PFSK-1 (cell line): Measurements from ENCODE around the gene HEG1.

Experiments used
- FOXP2 ChIP-seq: optimal IDR thresholded peaks from 2 replicates; pipeline ENCODE3; 2011; ENCODE audit warnings: borderline replicate concordance, control low read depth, inconsistent platforms; ENCODE audit not compliant: insufficient read depth; ENCODE audit errors: extremely low read length, extremely low read depth
- POLR2AphosphoS5 ChIP-seq: IDR thresholded peaks from 2 replicates; pipeline ENCODE4 v1.6.1; 2012; ENCODE audit warnings: low read depth, mild to moderate bottlenecking, control low read depth, low read length, moderate library complexity
- TAF1 ChIP-seq: IDR thresholded peaks from 2 replicates; pipeline ENCODE4 v1.6.1; 2012; ENCODE audit warnings: low read length, control low read depth, borderline replicate concordance; ENCODE audit not compliant: insufficient read depth
- TF ChIP-seq, protein P1 (sequence below), 2 experiments: IDR thresholded peaks; 2 replicates each; pipeline versions ENCODE4 v1.6.1 to v1.8.0; 2011 to 2012; ENCODE audit warnings: low read depth in 2 of 2, low read length in 2 of 2, control low read depth in 1 of 2, inconsistent platforms in 1 of 2, mild to moderate bottlenecking in 1 of 2, moderate library complexity in 1 of 2; ENCODE audit not compliant: insufficient read depth in 1 of 2

DNA sequence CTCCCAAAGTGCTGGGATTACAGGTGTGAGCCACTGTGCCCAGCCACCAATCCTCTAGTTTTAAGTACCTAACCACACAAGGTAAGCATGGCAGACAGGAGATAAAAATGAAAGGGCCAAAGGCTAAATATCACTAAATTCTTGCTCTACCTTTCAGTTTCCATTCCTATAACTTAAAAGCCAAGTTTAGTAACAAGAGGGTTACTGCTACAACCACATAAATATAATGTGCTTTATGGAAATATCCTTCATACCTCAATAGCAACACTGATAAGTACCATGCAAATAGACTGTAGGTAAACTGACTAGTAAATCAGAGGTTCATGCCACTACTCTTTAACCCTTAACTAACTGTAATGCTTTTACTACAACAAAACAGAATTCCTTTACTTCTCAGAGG, 82.5 kb downstream of the HEG1 start:
- TF ChIP-seq TAF1 (no peak), FOXP2 (no peak), POLR2AphosphoS5 (no peak)
- TF ChIP-seq, protein P1, sequence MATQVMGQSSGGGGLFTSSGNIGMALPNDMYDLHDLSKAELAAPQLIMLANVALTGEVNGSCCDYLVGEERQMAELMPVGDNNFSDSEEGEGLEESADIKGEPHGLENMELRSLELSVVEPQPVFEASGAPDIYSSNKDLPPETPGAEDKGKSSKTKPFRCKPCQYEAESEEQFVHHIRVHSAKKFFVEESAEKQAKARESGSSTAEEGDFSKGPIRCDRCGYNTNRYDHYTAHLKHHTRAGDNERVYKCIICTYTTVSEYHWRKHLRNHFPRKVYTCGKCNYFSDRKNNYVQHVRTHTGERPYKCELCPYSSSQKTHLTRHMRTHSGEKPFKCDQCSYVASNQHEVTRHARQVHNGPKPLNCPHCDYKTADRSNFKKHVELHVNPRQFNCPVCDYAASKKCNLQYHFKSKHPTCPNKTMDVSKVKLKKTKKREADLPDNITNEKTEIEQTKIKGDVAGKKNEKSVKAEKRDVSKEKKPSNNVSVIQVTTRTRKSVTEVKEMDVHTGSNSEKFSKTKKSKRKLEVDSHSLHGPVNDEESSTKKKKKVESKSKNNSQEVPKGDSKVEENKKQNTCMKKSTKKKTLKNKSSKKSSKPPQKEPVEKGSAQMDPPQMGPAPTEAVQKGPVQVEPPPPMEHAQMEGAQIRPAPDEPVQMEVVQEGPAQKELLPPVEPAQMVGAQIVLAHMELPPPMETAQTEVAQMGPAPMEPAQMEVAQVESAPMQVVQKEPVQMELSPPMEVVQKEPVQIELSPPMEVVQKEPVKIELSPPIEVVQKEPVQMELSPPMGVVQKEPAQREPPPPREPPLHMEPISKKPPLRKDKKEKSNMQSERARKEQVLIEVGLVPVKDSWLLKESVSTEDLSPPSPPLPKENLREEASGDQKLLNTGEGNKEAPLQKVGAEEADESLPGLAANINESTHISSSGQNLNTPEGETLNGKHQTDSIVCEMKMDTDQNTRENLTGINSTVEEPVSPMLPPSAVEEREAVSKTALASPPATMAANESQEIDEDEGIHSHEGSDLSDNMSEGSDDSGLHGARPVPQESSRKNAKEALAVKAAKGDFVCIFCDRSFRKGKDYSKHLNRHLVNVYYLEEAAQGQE (IDR thresholded peaks at IDR 0.05; ENCODE audit: insufficient read depth in 1 of 2, low read depth in 2 of 2, low read length in 2 of 2) = no peak
